Colonic mucosa (tissue), 4 donors: ENCODE results near the gene FAM107B. TPM values are rescaled to one million over a fixed set of nuclear protein-coding genes. Genes with fewer than 3 reads are reported as not detected.

Experiments
- DNase-seq: peaks from one replicate; pipeline ENCODE4 v3.0.0-alpha.2; 2020
- H3K27ac ChIP-seq: fragments of 200-600 bp; one replicate; pipeline ENCODE4 v1.8.0; 2021
- H3K27me3 ChIP-seq: fragments of 200-600 bp; one replicate; pipeline ENCODE4 v1.8.0; 2021
- H3K36me3 ChIP-seq: fragments of 200-600 bp; one replicate; pipeline ENCODE4 v1.8.0; 2021
- H3K4me1 ChIP-seq: fragments of 200-600 bp; one replicate; pipeline ENCODE4 v1.8.0; 2021; ENCODE audit warnings: mild to moderate bottlenecking
- H3K4me3 ChIP-seq: fragments of 200-600 bp; one replicate; pipeline ENCODE4 v1.8.0; 2021
- H3K9ac ChIP-seq, 2 donors: one replicate each; pipeline ENCODE4 v1.7.0; 2013; ENCODE audit warnings: control low read depth in 2 of 2, low read depth in 2 of 2, low read length in 2 of 2
- H3K9me3 ChIP-seq: fragments of 200-600 bp; one replicate; pipeline ENCODE4 v1.8.0; 2021
- CTCF ChIP-seq: fragments of 200-600 bp; IDR thresholded peaks from one replicate; pipeline ENCODE4 v1.8.0; 2022; ENCODE audit warnings: antibody characterized with exemption, mild to moderate bottlenecking
- intact Hi-C: fragments of 100-400 bp; cut with DNase I; formaldehyde crosslinking; loops from one replicate; pipeline ENCODE4 v1.14.1; 2022
- total RNA-seq, 2 donors: library from RNA; stranded (reverse); fragmentation: NEBNext Ultra II Directional in 1 of 2; extraction: Animal tissue kit (Norgen Biotek cat#: 25700) in 1 of 2; gene quantifications; one replicate each; pipeline ENCODE4 v1.2.1, GENCODE V29; 2021
- donor health status: healthy.
- donor health status: DM: no; HTN: no; CAD: no.
- donor health status: DM: no; HTN: no; CAD: no.

The FAM107B gene
- total RNA-seq, 2 donors from 2014 or later, result 36.3 to 71.5 TPM

DNA sequence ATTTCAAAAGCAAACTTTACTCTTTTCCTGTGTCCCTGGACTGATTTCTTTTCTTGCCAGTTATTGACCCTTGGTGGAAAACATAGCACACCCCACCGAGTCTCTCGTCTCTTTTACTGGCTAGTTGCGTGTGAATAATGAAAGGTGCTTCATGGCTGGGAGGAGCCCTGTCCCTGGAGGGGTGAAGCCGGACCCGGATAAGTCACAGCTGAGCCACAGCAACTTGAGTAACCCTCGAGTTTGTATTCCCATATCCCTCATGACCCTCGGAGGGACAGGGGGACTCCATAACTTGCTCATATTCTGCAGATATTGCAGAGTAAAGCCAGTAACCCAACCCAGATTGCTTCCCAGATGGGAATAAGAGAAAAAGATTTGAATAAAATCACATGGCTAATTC, 296.5 kb downstream of the FAM107B start:
- no peak for TF ChIP-seq CTCF
- Histone ChIP-seq H3K9ac (no peak overlapping the region), H3K4me3 (no peak overlapping the region), H3K4me1 (no peaks in the 10 kb centered on the region), H3K27me3 (no peaks in the 10 kb centered on the region), H3K36me3 (no peaks in the 10 kb centered on the region), H3K27ac (no peak overlapping the region), H3K9me3 (no peaks in the 10 kb centered on the region)
- intact Hi-C loops, result loop anchor here (10.0 kb wide), 1 partner anchor 693 kb away; no protein-coding TSS in a partner anchor
- DNase-seq, result no peak

GRCh38 chr10:14477408-14477710, 297.3 kb downstream of the FAM107B start:
- no peak for TF ChIP-seq CTCF
- H3K9ac ChIP-seq, result no peak overlapping the region
- no peaks in the 10 kb centered on the region for H3K9me3 ChIP-seq
- no peak overlapping the region for H3K4me3 ChIP-seq
- no peaks in the 10 kb centered on the region for H3K36me3 ChIP-seq
- no peak overlapping the region for H3K27ac ChIP-seq
- no peak for DNase-seq
- H3K4me1 ChIP-seq, result no peaks in the 10 kb centered on the region
- H3K27me3 ChIP-seq, result no peaks in the 10 kb centered on the region
- intact Hi-C loops, result loop anchor here (10.0 kb wide), 1 partner anchor 693 kb away; no protein-coding TSS in a partner anchor

DNA sequence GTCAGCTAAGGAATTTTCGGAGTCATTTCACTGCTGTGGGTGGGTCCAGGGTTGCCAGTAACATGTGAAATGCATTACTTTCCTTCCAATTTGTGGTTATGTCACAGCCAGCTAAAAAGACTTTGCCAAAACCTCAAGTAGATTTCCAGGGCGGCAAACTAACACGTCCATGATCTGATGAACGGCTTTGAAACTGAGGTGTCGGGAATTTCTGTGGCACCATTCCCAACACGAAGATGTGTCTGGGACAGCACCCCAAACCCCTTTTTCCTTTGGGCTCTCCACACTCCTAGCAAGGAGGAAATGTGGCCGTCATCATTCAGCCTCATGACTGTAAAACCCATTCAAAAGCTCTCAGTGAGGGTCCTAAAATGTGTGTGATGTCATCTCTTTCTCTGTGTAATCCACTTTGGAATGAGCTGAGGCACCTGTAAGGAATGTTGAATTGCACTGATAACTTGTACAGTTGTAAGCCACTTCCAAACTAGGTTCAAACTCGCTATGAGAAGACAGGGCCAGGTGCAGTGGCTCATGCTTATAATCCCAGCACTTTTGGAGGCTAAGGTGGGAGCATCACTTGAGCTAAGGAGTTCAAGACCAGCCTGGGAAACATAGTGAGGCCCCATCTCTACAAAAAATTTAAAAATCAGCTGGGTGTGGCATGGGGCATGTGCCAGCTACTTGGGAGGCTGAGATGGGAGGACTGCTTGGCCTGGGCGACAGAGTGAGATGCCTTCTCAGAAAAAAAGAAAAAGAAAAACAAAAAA, 297.9 kb downstream of the FAM107B start:
- Histone ChIP-seq H3K9ac (no peak overlapping the region), H3K27ac (no peak overlapping the region), H3K9me3 (no peaks in the 10 kb centered on the region), H3K4me1 (no peaks in the 10 kb centered on the region), H3K27me3 (no peaks in the 10 kb centered on the region), H3K36me3 (no peaks in the 10 kb centered on the region), H3K4me3 (no peak overlapping the region)
- no peak for DNase-seq
- intact Hi-C loops, result loop anchor here (10.0 kb wide), 1 partner anchor 692 kb away; no protein-coding TSS in a partner anchor
- no peak for TF ChIP-seq CTCF

- no peak for DNase-seq
- Histone ChIP-seq H3K4me1 (no peaks in the 10 kb centered on the region), H3K9me3 (no peaks in the 10 kb centered on the region), H3K27ac (no peak overlapping the region), H3K4me3 (no peak overlapping the region), H3K36me3 (no peaks in the 10 kb centered on the region), H3K9ac (no peak overlapping the region), H3K27me3 (no peaks in the 10 kb centered on the region)
- intact Hi-C loops, result loop anchor here (10.0 kb wide), 1 partner anchor 691 kb away; no protein-coding TSS in a partner anchor
- no peak for TF ChIP-seq CTCF
Measured at GRCh38 chr10:14476006-14476405, 298.7 kb downstream of the FAM107B start.

DNA sequence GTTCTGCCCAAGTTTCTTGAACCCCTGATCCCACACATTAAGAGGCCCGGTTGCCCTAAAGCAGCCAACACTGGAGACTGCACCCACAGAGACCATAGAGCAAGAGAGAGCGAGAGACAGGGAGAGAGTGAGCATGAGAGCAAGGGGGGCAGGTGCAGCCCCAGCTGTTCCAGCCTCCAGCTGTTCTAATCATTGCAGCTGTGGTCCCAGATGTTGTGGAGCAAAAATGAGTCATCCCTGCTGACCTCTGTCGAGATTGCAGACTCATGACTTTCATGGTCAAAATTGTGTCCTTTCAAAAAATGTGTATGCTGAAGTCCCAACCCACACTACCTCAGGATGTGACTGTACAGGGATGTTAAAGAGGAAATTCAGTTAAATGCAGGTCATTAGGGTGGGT, 300.0 kb downstream of the FAM107B start:
- H3K4me1 ChIP-seq, result no peaks in the 10 kb centered on the region
- H3K36me3 ChIP-seq, result no peaks in the 10 kb centered on the region
- no peak overlapping the region for H3K9ac ChIP-seq
- H3K9me3 ChIP-seq, result no peaks in the 10 kb centered on the region
- no peak for DNase-seq
- H3K27ac ChIP-seq, result no peak overlapping the region
- intact Hi-C loops, result loop anchor here (10.0 kb wide), 1 partner anchor 690 kb away; no protein-coding TSS in a partner anchor
- no peak overlapping the region for H3K4me3 ChIP-seq
- no peak for TF ChIP-seq CTCF
- no peaks in the 10 kb centered on the region for H3K27me3 ChIP-seq
